22Rv1 (cell line): Measurements from ENCODE around the gene ADAMTS10.

Experiments
- CTCF ChIP-seq: fragments of 450-650 bp; IDR thresholded peaks from 2 replicates; pipeline ENCODE4 v1.5.1; 2017; ENCODE audit warnings: mild to moderate bottlenecking
- ZFX ChIP-seq: fragments of 450-650 bp; IDR thresholded peaks from 2 replicates; pipeline ENCODE4 v1.6.1; 2017; ENCODE audit warnings: antibody characterized with exemption, borderline replicate concordance

- TF ChIP-seq CTCF (no peak), ZFX (no peak)
These were observed 5.0 kb downstream of the ADAMTS10 start for GRCh38 chr19:8605514-8605913.
